NCI-H69 (cell line): ENCODE measurements around the gene FNIP1.
"Not testable (repeated sequence)": the region's sequence is repeated elsewhere in the genome, so short reads cannot be mapped to it uniquely, and the experiment has no call there.

Experiments
- DNase-seq: peaks from one replicate; lab custom pipeline; 2025; lab: John Stamatoyannopoulos, UW

Gene FNIP1

DNA sequence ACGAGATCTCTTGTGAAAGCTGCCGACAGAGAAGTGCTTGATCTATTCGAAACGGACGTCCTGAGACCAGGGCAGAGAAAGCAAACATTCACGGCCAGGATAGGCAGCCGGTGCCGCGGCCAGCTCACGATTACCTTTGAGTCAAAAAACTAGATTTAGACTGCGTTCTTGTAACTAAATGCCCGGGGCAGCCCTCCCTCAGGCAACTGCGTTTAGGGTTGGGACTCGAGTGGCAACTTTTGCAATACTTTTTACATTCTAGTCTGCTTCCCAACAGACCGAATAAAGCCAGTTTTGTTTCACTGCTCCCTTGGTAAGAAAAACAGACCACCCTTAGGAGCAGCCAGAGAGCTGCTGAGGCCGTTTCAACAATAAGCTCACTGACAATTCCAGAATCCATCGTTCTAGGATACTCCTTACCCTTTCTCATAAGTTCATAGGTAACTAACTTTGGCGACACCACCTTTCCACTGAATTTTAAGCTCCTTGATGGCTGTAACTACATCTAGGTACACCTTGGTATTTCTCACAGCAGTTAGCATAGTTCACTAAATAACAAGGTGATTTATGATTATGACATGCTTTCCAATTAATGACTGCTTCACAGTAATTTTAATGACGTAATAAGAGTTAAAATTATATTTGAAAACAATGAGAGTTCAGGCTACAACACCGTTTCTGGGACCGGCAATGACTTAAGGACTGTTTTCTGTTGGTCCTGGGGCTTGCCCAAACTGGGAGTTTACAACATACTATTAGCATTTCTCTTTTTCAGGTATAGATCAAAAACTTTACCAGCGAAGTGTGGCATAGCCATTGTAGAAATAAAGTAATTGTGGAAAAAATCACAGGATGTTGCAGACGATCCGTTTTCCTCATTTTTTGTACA is 160.9 kb downstream of the FNIP1 start:
- peak; percentile 77 for DNase-seq

GRCh38 chr5:131634996-131635683 is 161.7 kb downstream of the FNIP1 start, which contains the start of gene RAPGEF6:
Gene RAPGEF6, minus strand, starts transcription at chr5:131635229. Its CDS starts 199 bp downstream, at chr5:131635030.
- peak; percentile 100 for DNase-seq

GRCh38 chr5:131634666-131634995 is 162.2 kb downstream of the FNIP1 start:
- peak; percentile 89 for DNase-seq

DNA sequence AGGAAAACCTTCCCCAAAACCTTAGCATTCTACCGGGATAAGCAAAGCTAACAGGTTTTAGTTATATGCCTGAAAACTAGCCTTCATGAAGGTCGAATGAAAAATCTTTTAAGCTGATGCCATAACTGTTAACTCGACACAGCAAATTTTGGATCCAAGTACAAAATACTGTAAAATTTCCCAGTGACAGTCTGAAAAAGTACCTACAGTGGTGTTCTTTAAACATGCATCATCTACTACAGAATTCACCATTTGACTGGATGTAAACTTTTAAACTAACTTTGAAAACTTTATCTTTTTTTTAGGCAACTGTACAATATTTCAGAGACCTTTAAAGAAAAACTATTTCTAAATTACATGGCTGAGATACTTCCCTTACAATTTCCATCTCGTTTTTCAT is 162.6 kb downstream of the FNIP1 start:
- DNase-seq = no peak

- DNase-seq = peak; percentile 38
Observed at GRCh38 chr5:131633830-131634229, 163.0 kb downstream of the FNIP1 start.

- peak; percentile 43 for DNase-seq
Observed at GRCh38 chr5:131630963-131631350, 165.9 kb downstream of the FNIP1 start.

GRCh38 chr5:131630208-131630962 is 166.4 kb downstream of the FNIP1 start:
- peak; percentile 94 for DNase-seq

DNA sequence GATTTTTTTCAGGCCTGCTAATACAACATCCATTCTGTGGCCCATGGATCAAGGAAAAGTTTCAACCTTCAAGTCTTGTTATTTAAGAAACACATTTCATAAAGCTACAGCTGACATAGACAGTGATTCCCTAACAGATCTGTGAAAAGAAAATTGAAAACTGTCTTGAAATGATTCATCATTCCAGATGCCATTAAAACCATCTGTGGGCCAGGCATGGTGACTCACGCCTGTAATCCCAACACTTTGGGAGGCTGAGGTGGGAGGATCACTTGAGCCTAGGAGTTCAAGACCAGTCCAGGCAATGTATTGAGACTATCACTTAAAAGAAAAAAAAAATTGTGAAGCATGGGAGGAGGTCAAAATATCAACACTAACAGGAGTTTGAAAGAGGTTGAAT is 167.8 kb downstream of the FNIP1 start:
- no peak for DNase-seq

- DNase-seq = no peak
Observed at GRCh38 chr5:131627207-131627865, 169.5 kb downstream of the FNIP1 start.

DNA sequence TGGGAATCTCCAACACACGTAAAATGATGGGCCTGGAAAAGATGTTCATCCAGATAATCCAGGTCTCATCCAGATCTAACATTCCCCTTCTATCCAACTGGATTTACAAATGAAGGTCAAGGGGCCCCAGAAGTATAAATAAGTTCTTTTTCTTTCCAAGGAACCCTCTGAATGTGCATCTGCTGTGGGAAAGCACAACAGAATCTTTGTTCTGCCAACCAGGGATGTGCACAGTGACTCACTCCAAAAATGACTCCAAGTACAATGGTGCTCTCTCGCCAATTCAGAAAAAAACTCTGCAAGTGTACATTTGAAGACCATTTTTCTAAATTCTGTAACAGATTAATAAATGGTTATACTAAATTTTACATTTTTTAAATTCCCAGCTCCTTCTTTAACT is 174.2 kb downstream of the FNIP1 start:
- no peak for DNase-seq

- not testable (repeated sequence) for DNase-seq
Observed at GRCh38 chr5:131621164-131621563, 175.7 kb downstream of the FNIP1 start.

DNA sequence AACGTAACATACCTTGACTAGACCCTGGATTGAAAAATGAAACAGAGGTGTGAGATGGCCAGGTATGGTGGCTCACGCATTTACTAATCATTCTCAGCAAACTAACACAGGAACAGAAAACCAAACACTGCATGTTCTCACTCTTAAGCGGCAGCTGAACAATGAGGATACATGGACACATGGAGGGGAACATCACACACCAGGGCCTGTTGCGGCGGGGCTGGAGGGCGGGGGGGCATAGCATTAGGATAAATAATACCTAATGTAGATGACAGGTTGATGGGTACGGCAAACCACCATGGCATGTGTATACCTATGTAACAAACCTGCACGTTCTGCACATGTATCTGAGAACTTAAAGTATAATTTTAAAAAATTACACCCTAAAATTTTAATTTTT is 177.7 kb downstream of the FNIP1 start:
- DNase-seq = no peak

DNA sequence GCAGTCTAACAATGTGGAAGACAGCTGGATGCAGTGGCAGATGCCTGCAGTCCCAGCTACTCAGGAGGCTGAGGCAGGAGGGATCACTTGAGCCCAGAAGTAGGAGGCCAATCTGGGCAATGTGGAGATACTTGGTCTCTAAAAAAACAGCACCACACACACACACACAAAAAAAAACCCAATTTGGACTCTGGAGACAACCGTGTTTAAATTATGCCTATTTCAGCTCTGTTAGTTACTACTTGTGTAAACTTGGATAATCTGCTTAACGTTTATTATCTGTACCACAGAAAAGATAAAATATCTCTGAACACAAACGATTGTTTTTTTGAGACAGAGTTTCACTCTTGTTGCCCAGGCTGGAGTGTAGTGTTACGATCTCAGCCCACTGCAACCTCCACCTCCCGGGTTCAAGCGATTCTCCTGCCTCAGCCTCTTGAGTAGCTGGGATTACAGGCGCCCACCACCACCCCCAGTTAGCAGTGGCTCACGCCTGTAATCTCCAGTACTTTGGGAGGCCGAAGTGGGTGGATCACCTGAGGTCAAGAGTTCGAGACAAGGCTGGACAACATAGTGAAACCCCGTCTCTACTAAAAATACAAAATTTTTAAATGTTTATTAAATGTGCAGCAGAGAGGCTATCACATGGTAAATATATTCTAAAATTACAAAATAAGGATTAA is 179.5 kb downstream of the FNIP1 start:
- no peak for DNase-seq

GRCh38 chr5:131615957-131616356 is 180.9 kb downstream of the FNIP1 start:
- no peak for DNase-seq

DNA sequence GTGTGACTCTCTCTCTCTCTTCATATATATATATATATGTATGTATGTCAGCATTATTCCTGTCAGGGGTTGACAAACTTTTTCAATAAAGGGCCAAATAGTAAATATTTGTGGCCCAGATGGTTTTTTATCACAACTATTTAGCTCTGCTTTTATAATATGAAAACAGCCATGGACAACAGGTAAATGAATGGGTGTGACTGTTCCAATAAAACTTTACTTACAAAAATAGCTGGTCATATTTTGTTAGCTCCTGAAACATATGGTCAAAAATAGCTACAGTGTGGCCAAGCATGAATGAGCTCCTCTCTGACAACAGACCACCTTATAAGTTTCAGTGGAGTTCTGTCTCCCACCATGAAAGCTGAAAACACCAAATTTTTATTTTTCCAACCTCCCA is 183.4 kb downstream of the FNIP1 start:
- no peak for DNase-seq

- DNase-seq = no peak
Observed at GRCh38 chr5:131611064-131611381, 185.8 kb downstream of the FNIP1 start.

GRCh38 chr5:131610198-131611063 is 186.4 kb downstream of the FNIP1 start:
- DNase-seq = no peak

- no peak for DNase-seq
Observed at GRCh38 chr5:131609774-131610173, 187.0 kb downstream of the FNIP1 start.

- no peak for DNase-seq
Observed at GRCh38 chr5:131608597-131608996, 188.2 kb downstream of the FNIP1 start.

DNA sequence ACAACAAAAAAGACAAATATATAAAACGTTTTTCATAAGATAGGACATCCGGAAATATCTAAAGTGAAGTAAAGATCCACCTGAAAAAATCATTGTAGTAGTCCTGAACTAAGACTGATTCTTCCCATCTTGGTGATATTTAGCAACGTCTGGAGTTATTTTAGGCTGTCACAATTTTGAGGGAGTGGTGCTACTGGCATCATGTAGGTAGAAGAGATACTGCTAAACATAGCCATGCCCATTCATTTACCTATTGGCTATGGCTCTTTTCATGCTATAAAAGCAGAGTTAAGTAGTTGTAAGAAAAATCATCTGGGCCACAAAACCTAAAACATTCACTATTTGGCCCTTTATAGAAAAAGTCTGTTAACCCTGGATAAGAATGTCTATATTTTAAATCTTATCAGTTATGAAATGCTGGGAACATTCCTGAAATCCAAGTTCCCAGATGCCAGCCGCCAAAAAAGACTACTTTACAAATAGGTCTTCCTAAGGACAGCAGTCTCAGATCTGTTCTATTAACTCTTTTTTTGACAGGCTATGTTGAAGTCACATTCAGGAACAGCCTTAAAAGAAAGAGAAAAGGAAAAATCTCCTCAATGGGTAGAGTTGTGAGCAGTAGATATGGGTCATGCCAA is 188.8 kb downstream of the FNIP1 start:
- no peak for DNase-seq
